Astrocyte (in vitro differentiated cells and primary cell): Measurements from ENCODE around the gene SPON1. TPM values are rescaled to one million over a fixed set of nuclear protein-coding genes. Genes with fewer than 3 reads are reported as not detected.

Experiments
- DNase-seq: peaks from one replicate; pipeline ENCODE4 v3.0.0-alpha.2; 2010; ENCODE audit warnings: low read depth
- FAIRE-seq: peaks from 2 replicates; lab custom pipeline; 2011; peaks lifted over from hg19 to GRCh38; lab: Jason Lieb, UNC
- H2AFZ ChIP-seq: 2 replicates; pipeline ENCODE4 v1.6.0; 2012; ENCODE audit warnings: low read depth, low read length, inconsistent platforms
- H3K27ac ChIP-seq: 2 replicates; pipeline ENCODE4 v1.5.1; 2011; ENCODE audit warnings: low read depth, low read length, inconsistent platforms
- H3K27me3 ChIP-seq: 2 replicates; pipeline ENCODE4 v1.6.0; 2011; ENCODE audit warnings: low read length, inconsistent platforms; ENCODE audit not compliant: insufficient read depth
- H3K36me3 ChIP-seq: 2 replicates; pipeline ENCODE4 v1.5.1; 2011; ENCODE audit warnings: low read length, inconsistent platforms; ENCODE audit not compliant: insufficient read depth
- H3K4me1 ChIP-seq: 2 replicates; pipeline ENCODE4 v1.5.1; 2011; ENCODE audit warnings: low read length, inconsistent platforms; ENCODE audit not compliant: insufficient read depth
- H3K4me2 ChIP-seq: 2 replicates; pipeline ENCODE4 v1.6.0; 2012; ENCODE audit warnings: low read length, inconsistent platforms
- H3K4me3 ChIP-seq: 2 replicates; pipeline ENCODE4 v1.5.1; 2011; ENCODE audit warnings: low read depth, mild to moderate bottlenecking, low read length, inconsistent platforms; ENCODE audit not compliant: insufficient read depth
- H3K79me2 ChIP-seq: 2 replicates; pipeline ENCODE4 v1.6.0; 2012; ENCODE audit warnings: mild to moderate bottlenecking, low read length, inconsistent platforms; ENCODE audit not compliant: insufficient read depth
- H3K9ac ChIP-seq: 2 replicates; pipeline ENCODE4 v1.6.0; 2012; ENCODE audit warnings: mild to moderate bottlenecking, low read length, inconsistent platforms
- H3K9me3 ChIP-seq: 2 replicates; pipeline ENCODE4 v1.5.1; 2012; ENCODE audit warnings: low read depth, mild to moderate bottlenecking, low read length, inconsistent platforms; ENCODE audit not compliant: insufficient read depth
- H4K20me1 ChIP-seq: 2 replicates; pipeline ENCODE4 v1.6.0; 2012; ENCODE audit warnings: low read length, inconsistent platforms; ENCODE audit not compliant: insufficient read depth
- H3K27ac Mint-ChIP-seq: one replicate; pipeline ENCODE4 v1.8.0; 2021; ENCODE audit warnings: mild to moderate bottlenecking, mixed read lengths; ENCODE audit not compliant: unreplicated experiment
- H3K27me3 Mint-ChIP-seq: one replicate; pipeline ENCODE4 v1.8.0; 2021; ENCODE audit warnings: low read depth, mixed read lengths; ENCODE audit not compliant: unreplicated experiment
- H3K36me3 Mint-ChIP-seq: one replicate; pipeline ENCODE4 v1.8.0; 2021; ENCODE audit warnings: low read depth, mixed read lengths; ENCODE audit not compliant: unreplicated experiment
- H3K4me1 Mint-ChIP-seq: one replicate; pipeline ENCODE4 v1.8.0; 2021; ENCODE audit warnings: low read depth, mixed read lengths; ENCODE audit not compliant: unreplicated experiment
- H3K4me3 Mint-ChIP-seq: one replicate; pipeline ENCODE4 v1.8.0; 2021; ENCODE audit warnings: mild to moderate bottlenecking, moderate library complexity, mixed read lengths; ENCODE audit not compliant: unreplicated experiment
- H3K9me3 Mint-ChIP-seq: one replicate; pipeline ENCODE4 v1.8.0; 2021; ENCODE audit warnings: mild to moderate bottlenecking, mixed read lengths; ENCODE audit not compliant: unreplicated experiment
- CTCF ChIP-seq: IDR thresholded peaks from 2 replicates; pipeline ENCODE4 v1.5.1; 2011; ENCODE audit warnings: low read depth, mild to moderate bottlenecking, inconsistent platforms, low read length, moderate library complexity; ENCODE audit not compliant: insufficient read depth
- EZH2 ChIP-seq: IDR thresholded peaks from 2 replicates; pipeline ENCODE4 v1.6.1; 2012; ENCODE audit warnings: mild to moderate bottlenecking, low read length, inconsistent platforms; ENCODE audit not compliant: insufficient read depth
- total RNA-seq: library from RNA; stranded (reverse); gene quantifications from 2 replicates; pipeline ENCODE4 v1.2.1, GENCODE V29; 2021

Gene SPON1
- total RNA-seq, 1 donor from 2014 or later: 2.0 TPM

DNA sequence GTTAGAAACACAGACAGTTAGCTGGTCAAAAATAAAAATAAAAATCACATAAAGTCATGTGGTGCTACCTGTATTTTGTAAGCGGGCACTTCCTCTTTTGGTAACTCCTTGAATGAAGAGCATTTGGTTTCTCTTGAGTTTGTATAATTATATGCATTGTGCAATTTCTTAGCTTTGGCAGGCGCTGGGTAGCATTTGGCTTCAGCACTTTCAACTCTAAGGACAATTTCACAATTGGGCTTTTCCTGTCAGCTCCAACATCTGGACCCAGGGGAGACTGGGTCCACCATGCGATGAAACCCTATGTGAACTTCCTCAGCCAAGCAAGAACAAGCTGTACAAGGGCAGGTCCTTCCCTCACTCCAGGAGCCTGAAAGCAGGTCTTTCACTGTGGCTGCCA, 227.4 kb downstream of the SPON1 start:
- DNase-seq (no peak), FAIRE-seq (no peak)
- Histone ChIP-seq H3K4me2 (no peak overlapping the region), H3K79me2 (no peaks in the 10 kb centered on the region), H3K4me1 (no peaks in the 10 kb centered on the region), H3K27ac (no peak overlapping the region), H3K9me3 (no peaks in the 10 kb centered on the region), H4K20me1 (no peaks in the 10 kb centered on the region), H3K36me3 (no peaks in the 10 kb centered on the region), H3K27me3 (peaks cover 3% of the 10 kb centered on the region), H3K9ac (no peak overlapping the region), H2AFZ (no peak overlapping the region), H3K4me3 (no peak overlapping the region)
- H3K4me1 Mint-ChIP-seq: no peaks in the 10 kb centered on the region
- H3K27ac Mint-ChIP-seq: no peak overlapping the region
- peaks cover 10% of the 10 kb centered on the region for H3K27me3 Mint-ChIP-seq
- no peaks in the 10 kb centered on the region for H3K36me3 Mint-ChIP-seq
- H3K9me3 Mint-ChIP-seq: peaks cover 1% of the 10 kb centered on the region
- TF ChIP-seq EZH2: no peak
- no peak for TF ChIP-seq CTCF
- no peak overlapping the region for H3K4me3 Mint-ChIP-seq

GRCh38 chr11:14190992-14191778, 228.7 kb downstream of the SPON1 start:
- no peak for DNase-seq
- TF ChIP-seq CTCF (no peak), EZH2 (no peak)
- Histone ChIP-seq H2AFZ (no peak overlapping the region), H3K4me2 (no peak overlapping the region), H4K20me1 (no peaks in the 10 kb centered on the region), H3K4me1 (no peaks in the 10 kb centered on the region), H3K27me3 (peaks cover 3% of the 10 kb centered on the region), H3K79me2 (no peaks in the 10 kb centered on the region), H3K4me3 (no peak overlapping the region), H3K9me3 (no peaks in the 10 kb centered on the region), H3K36me3 (no peaks in the 10 kb centered on the region), H3K9ac (no peak overlapping the region), H3K27ac (no peak overlapping the region)
- no peak for FAIRE-seq
- H3K36me3 Mint-ChIP-seq: no peaks in the 10 kb centered on the region
- H3K27ac Mint-ChIP-seq: no peak overlapping the region
- H3K4me1 Mint-ChIP-seq: no peaks in the 10 kb centered on the region
- H3K4me3 Mint-ChIP-seq: no peak overlapping the region
- peaks cover 1% of the 10 kb centered on the region for H3K9me3 Mint-ChIP-seq
- H3K27me3 Mint-ChIP-seq: peaks cover 10% of the 10 kb centered on the region

DNA sequence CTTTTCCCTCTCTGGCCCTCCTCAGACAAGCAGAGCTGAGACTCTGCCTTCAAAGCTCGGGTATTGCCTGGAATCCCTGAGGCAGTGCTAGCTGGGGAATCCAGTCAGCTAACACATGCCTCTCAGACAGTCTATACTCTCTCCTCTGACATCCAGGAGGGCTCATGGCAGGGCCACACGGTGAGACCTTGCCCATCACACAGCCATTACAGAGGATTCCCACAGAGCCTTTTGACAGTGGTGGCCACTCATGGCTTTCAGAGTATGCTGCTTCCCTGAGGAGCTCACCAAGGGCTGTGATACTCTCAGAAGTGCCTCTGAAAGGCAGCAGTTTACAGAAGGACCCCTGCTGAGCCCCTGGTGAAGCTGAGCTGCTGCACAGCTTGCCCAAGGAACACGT, 231.1 kb downstream of the SPON1 start:
- Histone ChIP-seq H4K20me1 (no peaks in the 10 kb centered on the region), H3K4me1 (no peaks in the 10 kb centered on the region), H3K4me3 (no peak overlapping the region), H3K4me2 (no peak overlapping the region), H3K9me3 (no peaks in the 10 kb centered on the region), H3K9ac (no peak overlapping the region), H3K79me2 (no peaks in the 10 kb centered on the region), H3K27ac (no peak overlapping the region), H2AFZ (no peak overlapping the region), H3K36me3 (no peaks in the 10 kb centered on the region), H3K27me3 (peaks cover 3% of the 10 kb centered on the region)
- peaks cover 10% of the 10 kb centered on the region for H3K27me3 Mint-ChIP-seq
- no peak overlapping the region for H3K4me3 Mint-ChIP-seq
- no peak for TF ChIP-seq EZH2
- no peak for TF ChIP-seq CTCF
- H3K9me3 Mint-ChIP-seq: no peaks in the 10 kb centered on the region
- no peak overlapping the region for H3K27ac Mint-ChIP-seq
- H3K4me1 Mint-ChIP-seq: no peaks in the 10 kb centered on the region
- H3K36me3 Mint-ChIP-seq: no peaks in the 10 kb centered on the region
- DNase-seq: no peak
- no peak for FAIRE-seq
